ENCODE data around the gene HDAC5.
"Not testable (repeated sequence)": the region's sequence is repeated elsewhere in the genome, so short reads cannot be mapped to it uniquely, and the experiment has no call there.

HDAC5 gene

GRCh38 chr17:44037471-44037870, 86.0 kb downstream of the HDAC5 start:
- in situ Hi-C loops (cut with MboI; ENCODE audit: low sequenced_read_pairs): no loop called here

- in situ Hi-C loops (cut with MboI; ENCODE audit: low sequenced_read_pairs): not testable (repeated sequence)
Measured at GRCh38 chr17:44034688-44035087, 88.8 kb downstream of the HDAC5 start.

GRCh38 chr17:44033861-44034408, 89.5 kb downstream of the HDAC5 start:
- in situ Hi-C loops (cut with MboI; ENCODE audit: low sequenced_read_pairs): no loop called here

- in situ Hi-C loops (cut with MboI; ENCODE audit: low sequenced_read_pairs): no loop called here
Measured at GRCh38 chr17:44030482-44030881, 93.0 kb downstream of the HDAC5 start.

GRCh38 chr17:44029736-44030135, 93.7 kb downstream of the HDAC5 start:
- in situ Hi-C loops (cut with MboI; ENCODE audit: low sequenced_read_pairs): no loop called here
